Raji (cell line): ENCODE results near the gene IRX1.

Experiments
- POLR2A ChIP-seq: IDR thresholded peaks from 2 replicates; pipeline ENCODE4 v1.6.1; 2011; ENCODE audit warnings: low read depth, low read length, control low read depth; ENCODE audit not compliant: insufficient read depth

The IRX1 gene

GRCh38 chr5:3595006-3595961, at the start of gene IRX1:
Gene IRX1, plus strand, starts transcription at chr5:3595832. Its CDS starts 274 bp downstream, at chr5:3596106.
- TF ChIP-seq POLR2A: no peak

GRCh38 chr5:3546028-3546427, 49.6 kb upstream of the IRX1 start:
- no peak for TF ChIP-seq POLR2A

- TF ChIP-seq POLR2A: no peak
Measured at GRCh38 chr5:3564116-3564515, 31.5 kb upstream of the IRX1 start.

- TF ChIP-seq POLR2A: no peak
Measured at GRCh38 chr5:3564827-3565518, 30.7 kb upstream of the IRX1 start.

- no peak for TF ChIP-seq POLR2A
Measured at GRCh38 chr5:3584724-3585531, 10.7 kb upstream of the IRX1 start.

- TF ChIP-seq POLR2A: no peak
Measured at GRCh38 chr5:3590161-3590966, 5.3 kb upstream of the IRX1 start.

GRCh38 chr5:3590967-3591900, 4.4 kb upstream of the IRX1 start:
- no peak for TF ChIP-seq POLR2A

- no peak for TF ChIP-seq POLR2A
Measured at GRCh38 chr5:3592298-3592697, 3.3 kb upstream of the IRX1 start.

- no peak for TF ChIP-seq POLR2A
Measured at GRCh38 chr5:3593771-3594509, 1.7 kb upstream of the IRX1 start.

- no peak for TF ChIP-seq POLR2A
Measured at GRCh38 chr5:3594510-3595005, 1.1 kb upstream of the IRX1 start.

GRCh38 chr5:3596261-3596825, 711 bp downstream of the IRX1 start:
- TF ChIP-seq POLR2A: no peak

GRCh38 chr5:3596857-3597166, 1.2 kb downstream of the IRX1 start:
- no peak for TF ChIP-seq POLR2A
